Trophoblast cell (in vitro differentiated cells and primary cell): ENCODE data around the gene TLDC2.

Source experiments
- DNase-seq, 2 donors: peaks; one replicate each; pipeline ENCODE4 v3.0.0-alpha.2; 2016
- H2AFZ ChIP-seq: 2 replicates; pipeline ENCODE4 v1.6.1; 2013; ENCODE audit warnings: low read length, moderate library complexity, mild to moderate bottlenecking; ENCODE audit not compliant: insufficient read depth, poor library complexity
- H2AK5ac ChIP-seq: 2 replicates; pipeline ENCODE4 v1.6.1; 2013; ENCODE audit warnings: mild to moderate bottlenecking, low read length
- H2BK120ac ChIP-seq: 2 replicates; pipeline ENCODE4 v1.6.1; 2013; ENCODE audit warnings: low read length, mild to moderate bottlenecking, moderate library complexity; ENCODE audit not compliant: insufficient read depth, poor library complexity
- H2BK12ac ChIP-seq: 2 replicates; pipeline ENCODE4 v1.6.1; 2013; ENCODE audit warnings: mild to moderate bottlenecking, low read length, moderate library complexity
- H2BK5ac ChIP-seq: 2 replicates; pipeline ENCODE4 v1.6.1; 2013; ENCODE audit warnings: low read length, low read depth, moderate library complexity, mild to moderate bottlenecking; ENCODE audit not compliant: poor library complexity
- H3K14ac ChIP-seq: 2 replicates; pipeline ENCODE4 v1.6.1; 2013; ENCODE audit warnings: mild to moderate bottlenecking, low read length
- H3K18ac ChIP-seq: 2 replicates; pipeline ENCODE4 v1.6.1; 2013; ENCODE audit warnings: mild to moderate bottlenecking, low read length
- H3K23ac ChIP-seq: 2 replicates; pipeline ENCODE4 v1.6.1; 2013; ENCODE audit warnings: low read length
- H3K27ac ChIP-seq: 2 replicates; pipeline ENCODE4 v1.5.1; 2013; ENCODE audit warnings: low read depth, mild to moderate bottlenecking, inconsistent platforms, low read length, moderate library complexity
- H3K27me3 ChIP-seq: 2 replicates; pipeline ENCODE4 v1.6.1; 2013; ENCODE audit warnings: inconsistent platforms, mild to moderate bottlenecking, low read length, moderate library complexity; ENCODE audit not compliant: insufficient read depth
- H3K36me3 ChIP-seq, 2 experiments: 1 replicate in 1 of 2; 2 replicates in 1 of 2; pipeline ENCODE4 v1.6.1; 2013; ENCODE audit warnings: low read length in 2 of 2, mild to moderate bottlenecking in 2 of 2, moderate library complexity in 1 of 2; ENCODE audit not compliant: insufficient read depth in 2 of 2, control insufficient read depth in 1 of 2
- H3K4ac ChIP-seq: 2 replicates; pipeline ENCODE4 v1.6.1; 2013; ENCODE audit warnings: low read depth, mild to moderate bottlenecking, low read length, moderate library complexity
- H3K4me1 ChIP-seq, 2 experiments: 1 replicate in 1 of 2; 2 replicates in 1 of 2; pipeline ENCODE4 v1.6.1; 2013; ENCODE audit warnings: low read length in 2 of 2, mild to moderate bottlenecking in 2 of 2, moderate library complexity in 1 of 2; ENCODE audit not compliant: insufficient read depth in 2 of 2, control insufficient read depth in 1 of 2
- H3K4me2 ChIP-seq: 2 replicates; pipeline ENCODE4 v1.6.1; 2013; ENCODE audit warnings: inconsistent platforms, mild to moderate bottlenecking, low read length, moderate library complexity
- H3K4me3 ChIP-seq: 2 replicates; pipeline ENCODE4 v1.5.1; 2013; ENCODE audit warnings: mild to moderate bottlenecking, low read depth, low read length, inconsistent platforms
- H3K79me1 ChIP-seq: one replicate; pipeline ENCODE4 v1.6.1; 2013; ENCODE audit warnings: low read length
- H3K79me2 ChIP-seq: 2 replicates; pipeline ENCODE4 v1.6.1; 2013; ENCODE audit warnings: low read length, mild to moderate bottlenecking; ENCODE audit not compliant: control insufficient read depth, insufficient read depth, poor library complexity
- H3K9ac ChIP-seq: 2 replicates; pipeline ENCODE4 v1.6.1; 2013; ENCODE audit warnings: mild to moderate bottlenecking, low read length
- H3K9me3 ChIP-seq: 2 replicates; pipeline ENCODE4 v1.6.1; 2013; ENCODE audit warnings: low read depth, mild to moderate bottlenecking, control low read depth, inconsistent platforms, low read length; ENCODE audit not compliant: insufficient read depth
- H4K12ac ChIP-seq: 2 replicates; pipeline ENCODE4 v1.6.1; 2013; ENCODE audit warnings: low read depth, mild to moderate bottlenecking, low read length, moderate library complexity
- H4K8ac ChIP-seq: 2 replicates; pipeline ENCODE4 v1.6.1; 2013; ENCODE audit warnings: low read depth, mild to moderate bottlenecking, low read length, moderate library complexity
- H4K91ac ChIP-seq: one replicate; pipeline ENCODE4 v1.6.1; 2013; ENCODE audit warnings: low read depth, mild to moderate bottlenecking, low read length, moderate library complexity
- WGBS: extraction: QIAGEN DNeasy Blood & Tissue Kit; methylation state at CpG from one replicate; pipeline ENCODE4 v1.1.7; 2013; ENCODE audit warnings: missing lambda C conversion rate; ENCODE audit not compliant: insufficient read length, insufficient coverage; ENCODE audit errors: extremely low coverage; 5-methylcytosine and 5-hydroxymethylcytosine counted together

TLDC2 gene

GRCh38 chr20:36887752-36888090 is 11.8 kb downstream of the TLDC2 start:
- H4K8ac ChIP-seq, result no peak overlapping the region
- no peak overlapping the region for H3K4me2 ChIP-seq
- no peak overlapping the region for H3K9ac ChIP-seq
- H3K4me1 ChIP-seq, result no peaks in the 10 kb centered on the region
- H3K79me1 ChIP-seq, result no peaks in the 10 kb centered on the region
- no peak overlapping the region for H4K91ac ChIP-seq
- H3K27ac ChIP-seq, result no peak overlapping the region
- H2AK5ac ChIP-seq, result no peak overlapping the region
- no peaks in the 10 kb centered on the region for H3K36me3 ChIP-seq
- no CpG with 5 or more reads among the region's 6 CpGs for WGBS
- H3K79me2 ChIP-seq, result no peaks in the 10 kb centered on the region
- no peak for DNase-seq
- H2BK12ac ChIP-seq, result no peak overlapping the region
- H2BK5ac ChIP-seq, result no peak overlapping the region
- H3K23ac ChIP-seq, result no peak overlapping the region
- H3K27me3 ChIP-seq, result no peaks in the 10 kb centered on the region
- no peak overlapping the region for H2BK120ac ChIP-seq
- H3K18ac ChIP-seq, result no peak overlapping the region
- no peak overlapping the region for H2AFZ ChIP-seq
- no peak overlapping the region for H3K14ac ChIP-seq
- H3K4me3 ChIP-seq, result no peak overlapping the region
- H3K4ac ChIP-seq, result no peak overlapping the region
- peaks cover 4% of the 10 kb centered on the region for H3K9me3 ChIP-seq
- no peak overlapping the region for H4K12ac ChIP-seq

- Histone ChIP-seq H4K91ac (no peak overlapping the region), H2AFZ (no peak overlapping the region), H3K4me3 (no peak overlapping the region), H3K9me3 (peaks cover 4% of the 10 kb centered on the region), H3K79me1 (no peaks in the 10 kb centered on the region), H3K4me2 (no peak overlapping the region), H2AK5ac (no peak overlapping the region), H2BK120ac (no peak overlapping the region), H3K79me2 (no peaks in the 10 kb centered on the region), H2BK12ac (no peak overlapping the region), H3K27ac (no peak overlapping the region), H3K14ac (no peak overlapping the region), H3K27me3 (no peaks in the 10 kb centered on the region), H3K23ac (no peak overlapping the region), H3K18ac (no peak overlapping the region), H3K4ac (no peak overlapping the region), H4K12ac (peak overlapping the region; percentile 51), H3K9ac (no peak overlapping the region), H2BK5ac (no peak overlapping the region), H3K4me1 (no peaks in the 10 kb centered on the region), H4K8ac (no peak overlapping the region), H3K36me3 (no peaks in the 10 kb centered on the region)
- DNase-seq, result no peak
- no CpG with 5 or more reads among the region's 15 CpGs for WGBS
These were observed 13.1 kb downstream of the TLDC2 start for GRCh38 chr20:36888880-36889516.

- Histone ChIP-seq H3K36me3 (no peaks in the 10 kb centered on the region), H2BK5ac (no peak overlapping the region), H3K9me3 (peaks cover 2% of the 10 kb centered on the region), H2BK120ac (no peak overlapping the region), H3K4me3 (no peak overlapping the region), H4K91ac (no peak overlapping the region), H3K14ac (no peak overlapping the region), H3K18ac (no peak overlapping the region), H3K4ac (no peak overlapping the region), H3K4me2 (no peak overlapping the region), H3K23ac (no peak overlapping the region), H3K4me1 (no peaks in the 10 kb centered on the region), H4K8ac (no peak overlapping the region), H2AK5ac (no peak overlapping the region), H3K9ac (no peak overlapping the region), H2AFZ (no peak overlapping the region), H2BK12ac (no peak overlapping the region), H3K27me3 (no peaks in the 10 kb centered on the region), H4K12ac (no peak overlapping the region), H3K27ac (no peak overlapping the region), H3K79me1 (no peaks in the 10 kb centered on the region), H3K79me2 (no peaks in the 10 kb centered on the region)
- no CpG with 5 or more reads among the region's 9 CpGs for WGBS
- DNase-seq, result no peak
These were observed 14.6 kb downstream of the TLDC2 start for GRCh38 chr20:36890586-36890985.

- H2BK120ac ChIP-seq, result no peak overlapping the region
- H3K4ac ChIP-seq, result no peak overlapping the region
- WGBS, result no CpG with 5 or more reads among the region's 4 CpGs
- H2BK12ac ChIP-seq, result no peak overlapping the region
- H3K27me3 ChIP-seq, result no peaks in the 10 kb centered on the region
- H2AFZ ChIP-seq, result no peak overlapping the region
- no peak overlapping the region for H3K4me2 ChIP-seq
- no peak overlapping the region for H2BK5ac ChIP-seq
- H3K23ac ChIP-seq, result no peak overlapping the region
- H4K91ac ChIP-seq, result no peak overlapping the region
- H3K79me1 ChIP-seq, result no peaks in the 10 kb centered on the region
- H2AK5ac ChIP-seq, result no peak overlapping the region
- no peak overlapping the region for H3K4me3 ChIP-seq
- no peaks in the 10 kb centered on the region for H3K4me1 ChIP-seq
- no peak overlapping the region for H3K27ac ChIP-seq
- no peak overlapping the region for H4K12ac ChIP-seq
- no peak overlapping the region for H3K9ac ChIP-seq
- H3K18ac ChIP-seq, result no peak overlapping the region
- peaks cover 2% of the 10 kb centered on the region for H3K9me3 ChIP-seq
- no peak overlapping the region for H3K14ac ChIP-seq
- H4K8ac ChIP-seq, result no peak overlapping the region
- DNase-seq, result no peak
- no peaks in the 10 kb centered on the region for H3K79me2 ChIP-seq
- no peaks in the 10 kb centered on the region for H3K36me3 ChIP-seq
These were observed 15.3 kb downstream of the TLDC2 start for GRCh38 chr20:36891211-36891610.
